Measurements from ENCODE around the gene PIEZO1.
"Not testable (repeated sequence)": the region's sequence is repeated elsewhere in the genome, so short reads cannot be mapped to it uniquely, and the experiment has no call there.

Gene PIEZO1

DNA sequence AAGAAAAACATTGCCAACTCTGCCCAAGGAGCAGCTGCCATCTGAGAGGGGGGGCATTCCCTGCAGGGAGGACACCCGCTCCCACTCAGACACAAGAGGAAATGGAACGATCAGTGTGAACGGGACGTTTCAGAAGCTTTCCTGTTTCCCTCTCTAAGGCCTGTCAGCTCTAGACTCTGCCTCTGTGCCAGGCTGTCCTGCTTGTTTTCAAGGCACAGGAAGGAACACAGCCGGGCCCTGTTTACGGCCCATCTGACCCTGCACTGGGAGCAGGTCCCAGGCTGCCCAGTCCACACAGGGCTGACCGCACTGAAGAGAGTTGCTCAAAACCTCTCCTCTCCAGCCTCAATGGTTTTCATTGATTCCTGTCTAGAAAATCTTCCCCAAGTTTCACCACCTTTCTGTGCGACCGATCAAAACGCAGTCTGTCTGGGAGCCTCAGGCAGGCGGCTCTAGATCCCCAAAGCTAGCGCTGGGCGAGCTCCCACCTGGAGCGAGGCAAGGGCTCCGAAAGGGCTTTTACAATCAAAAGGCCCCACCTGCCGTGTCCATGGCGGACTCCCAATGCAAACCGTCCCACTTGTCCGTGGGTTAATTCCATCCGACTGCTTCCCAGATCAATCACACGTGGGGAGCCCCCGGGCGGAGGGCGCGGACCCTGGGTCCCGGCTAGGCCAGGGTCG lies 1.5 kb downstream of the PIEZO1 start:
- no peak for DNase-seq (ENCODE audit: low read depth in 3 of 3)

DNA sequence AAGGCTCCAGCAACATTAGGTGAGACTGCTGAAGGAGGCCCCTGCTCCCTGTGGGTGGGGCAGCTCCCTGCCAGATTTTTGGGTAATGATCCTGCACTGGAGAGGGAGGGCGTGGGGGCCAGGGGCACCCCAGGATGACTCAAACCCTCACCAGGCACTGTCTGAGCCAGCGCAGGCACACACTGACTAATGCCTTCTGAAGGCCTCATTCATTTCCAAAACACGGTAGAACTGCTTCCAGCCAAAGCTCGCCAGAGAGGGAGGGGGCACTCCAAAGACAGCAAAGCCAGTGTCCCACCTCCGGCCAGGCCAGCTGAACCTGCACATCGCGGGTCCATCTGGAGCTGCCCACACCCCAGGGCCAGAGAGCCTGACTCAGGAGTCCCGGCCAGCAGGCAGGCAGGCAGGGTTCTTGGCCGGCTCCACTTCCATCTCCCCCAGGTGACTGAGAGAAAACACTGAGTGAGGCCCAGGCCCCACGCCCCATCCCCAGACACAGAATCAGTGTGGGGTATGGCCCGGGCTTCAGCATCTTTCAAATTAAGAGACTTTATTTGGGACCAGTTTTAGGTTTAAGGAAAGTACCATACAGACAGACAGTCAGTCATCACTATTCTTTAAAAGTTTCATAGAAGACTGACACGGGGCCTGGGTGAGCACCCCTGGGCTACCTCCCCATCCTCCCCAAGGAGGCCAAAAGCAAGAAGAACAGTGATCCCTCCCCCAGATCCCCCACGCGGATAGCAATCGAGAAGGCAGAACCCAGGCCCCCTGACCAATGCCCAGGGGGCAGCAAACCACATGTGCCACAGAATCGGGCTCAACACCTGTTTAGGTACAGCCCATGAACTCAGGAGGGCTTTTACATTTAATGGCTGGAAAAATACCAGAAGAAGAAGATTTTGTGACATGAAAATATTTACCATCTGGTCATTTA lies 2.3 kb downstream of the PIEZO1 start:
- DNase-seq (ENCODE audit: low read depth in 3 of 3) = peak in 1 of 3 donors; percentile 82

DNA sequence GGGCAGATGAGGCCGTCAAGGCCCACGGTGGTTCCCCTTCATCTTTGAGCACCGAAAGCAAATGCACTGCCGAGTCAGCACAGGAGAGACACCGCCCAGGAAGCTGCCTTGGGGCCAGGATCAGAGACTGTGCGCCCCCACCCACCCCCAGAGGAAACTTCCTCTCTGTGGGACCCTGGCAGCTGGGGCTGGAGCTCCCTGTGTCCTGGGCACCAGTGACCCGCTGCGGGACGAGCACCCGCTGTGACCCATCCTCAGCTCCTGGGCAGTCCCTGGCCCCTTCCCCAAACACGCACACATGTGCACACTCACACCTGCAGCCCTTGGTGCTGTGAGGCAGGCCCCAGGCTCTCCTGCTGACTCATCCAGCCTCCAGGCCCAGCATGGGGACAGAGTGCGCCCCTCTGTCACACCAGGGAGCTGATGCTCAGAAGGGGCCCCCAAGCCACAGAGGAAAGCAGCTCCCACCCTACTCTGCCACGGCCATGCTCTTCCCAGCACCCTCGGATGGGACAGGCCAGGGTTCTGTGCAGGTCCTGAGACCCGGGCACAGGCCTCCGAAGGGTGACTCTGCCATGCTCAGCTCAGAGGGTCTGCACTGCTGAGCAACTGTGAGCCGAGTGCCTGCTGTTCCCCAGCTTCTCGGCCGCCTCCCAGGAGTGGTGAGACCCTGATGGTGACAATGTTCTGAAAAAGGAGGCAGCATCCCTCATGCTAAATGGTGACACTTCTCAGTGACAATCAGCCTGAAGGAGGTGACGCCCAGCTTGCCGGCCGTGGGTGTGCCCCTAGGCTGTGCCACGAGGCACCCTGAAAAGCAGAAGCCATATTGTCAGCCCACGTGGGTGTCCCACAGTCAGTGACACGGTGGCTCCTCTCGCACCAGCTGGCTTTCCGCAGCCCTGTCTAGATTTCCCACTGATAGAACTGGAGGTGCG lies 3.6 kb downstream of the PIEZO1 start:
- peak in 1 of 3 donors; percentile 59 for DNase-seq (ENCODE audit: low read depth in 3 of 3)

DNA sequence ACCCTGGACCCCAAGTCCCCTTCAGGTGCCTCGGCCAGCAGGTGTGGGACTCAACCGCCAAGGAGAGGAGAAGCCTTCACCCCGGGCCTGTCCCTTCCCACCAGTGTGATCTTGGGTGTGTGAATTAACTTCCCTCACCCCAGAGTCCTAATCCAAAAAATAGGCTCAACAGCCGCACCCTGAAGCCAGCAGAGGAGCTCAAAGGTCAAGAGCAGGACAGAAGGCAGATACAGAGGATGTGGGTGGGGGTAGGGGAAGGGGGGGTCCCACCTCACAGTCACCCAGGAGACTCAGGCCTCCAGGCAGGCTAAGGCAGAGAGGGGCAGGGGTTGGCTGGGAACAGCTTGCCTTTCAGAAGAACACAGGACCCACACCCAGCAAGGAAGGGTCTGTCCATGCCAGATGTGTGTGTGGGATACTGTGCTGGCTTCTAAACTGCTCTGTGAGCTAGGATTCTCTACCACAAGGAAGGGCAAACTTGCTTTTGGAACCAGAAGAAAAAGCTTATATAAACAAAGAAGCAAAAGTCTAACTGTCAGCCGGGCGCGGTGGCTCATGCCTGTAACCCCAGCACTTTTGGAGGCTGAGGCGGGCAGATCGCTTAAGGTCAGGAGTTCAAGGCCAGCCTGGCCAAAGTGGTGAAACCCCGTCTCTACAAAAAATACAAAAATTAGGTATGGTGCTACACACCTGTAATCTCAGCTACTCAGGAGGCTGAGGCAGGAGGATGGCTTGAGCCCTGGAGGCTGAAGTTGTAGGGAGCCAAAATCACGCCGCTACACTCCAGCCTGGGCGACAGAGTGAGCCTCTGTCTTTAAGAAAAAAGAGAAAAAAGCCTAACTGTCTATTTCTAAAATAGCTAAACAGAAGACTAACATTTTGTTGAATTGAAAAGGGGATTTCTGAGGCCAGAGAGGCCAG lies 4.6 kb downstream of the PIEZO1 start:
- DNase-seq (ENCODE audit: low read depth in 3 of 3) = no peak

DNA sequence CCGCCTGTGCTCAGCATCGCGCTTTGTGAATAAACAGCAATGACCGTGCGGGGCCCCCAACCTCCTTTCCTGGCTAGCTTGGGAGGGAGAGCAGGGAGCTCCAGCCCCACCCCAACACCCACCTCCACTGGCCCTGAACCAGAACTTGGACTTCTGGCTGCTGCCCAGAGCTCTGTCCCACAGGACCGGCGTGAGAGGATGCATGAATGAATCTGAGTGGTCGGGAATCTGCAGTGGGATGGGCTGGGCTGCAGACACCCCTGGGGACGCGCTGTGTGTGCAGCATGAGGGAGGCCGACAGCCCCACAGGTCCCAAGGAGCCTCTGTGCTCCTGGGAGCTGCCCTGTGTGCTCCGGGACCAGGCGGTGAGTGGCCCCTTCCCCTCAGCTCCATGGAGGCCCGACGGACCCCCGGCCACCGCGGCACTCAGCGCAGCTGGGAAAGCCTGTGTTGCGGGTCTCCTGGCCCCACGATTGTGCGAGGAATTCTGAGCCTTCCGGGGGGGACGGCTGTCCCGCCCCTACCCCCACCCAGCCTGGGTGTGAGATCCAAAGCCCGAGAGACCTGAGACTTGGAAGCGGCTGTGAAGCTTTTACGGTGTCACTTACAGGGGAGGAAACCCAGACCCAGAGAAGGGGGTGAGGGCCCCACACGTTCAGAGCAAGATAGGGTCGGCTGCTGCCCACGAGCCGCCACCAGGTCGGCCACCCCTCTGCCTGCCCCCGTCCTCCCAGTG lies 5.4 kb downstream of the PIEZO1 start:
- DNase-seq (ENCODE audit: low read depth in 3 of 3) = no peak

DNA sequence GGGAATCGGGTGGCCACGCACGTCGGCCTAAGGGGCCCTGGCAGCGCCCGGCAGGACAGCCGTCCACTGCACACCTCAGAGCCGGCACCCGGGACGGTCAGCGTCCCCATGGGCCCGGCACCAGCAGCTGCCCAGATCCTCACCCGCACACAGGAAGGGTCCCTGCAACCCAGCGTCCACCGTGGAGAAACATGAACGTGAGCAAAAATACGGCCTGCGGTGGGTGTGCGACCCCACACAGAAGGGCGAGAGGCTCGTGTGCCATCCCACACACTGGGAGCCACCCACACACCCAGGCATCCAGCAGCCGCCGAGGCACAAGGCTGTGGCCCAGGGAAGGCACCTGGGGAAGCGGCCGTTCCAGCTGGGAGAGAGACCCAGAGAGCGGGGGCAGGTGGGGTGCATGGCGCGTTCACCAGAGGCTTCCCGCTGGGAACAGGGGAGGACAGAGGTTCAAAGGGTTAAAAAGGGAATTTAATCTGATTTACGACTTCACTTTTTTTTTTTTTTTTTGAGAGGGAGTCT lies 6.4 kb downstream of the PIEZO1 start:
- no peak for DNase-seq (ENCODE audit: low read depth in 3 of 3)

DNA sequence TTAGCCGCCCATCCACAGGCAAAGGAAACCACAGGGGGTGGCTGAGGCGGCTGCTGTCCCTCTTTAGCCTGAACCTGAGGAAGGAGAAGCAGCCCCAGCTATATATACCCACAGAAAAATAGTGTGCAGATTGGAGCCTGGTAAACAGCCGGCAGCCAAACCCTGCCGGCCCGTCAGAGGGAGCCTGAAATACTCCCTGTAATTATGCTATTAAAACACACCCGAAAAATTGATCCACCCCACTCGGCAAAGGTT lies 6.8 kb downstream of the PIEZO1 start:
- DNase-seq (ENCODE audit: low read depth in 3 of 3) = no peak

DNA sequence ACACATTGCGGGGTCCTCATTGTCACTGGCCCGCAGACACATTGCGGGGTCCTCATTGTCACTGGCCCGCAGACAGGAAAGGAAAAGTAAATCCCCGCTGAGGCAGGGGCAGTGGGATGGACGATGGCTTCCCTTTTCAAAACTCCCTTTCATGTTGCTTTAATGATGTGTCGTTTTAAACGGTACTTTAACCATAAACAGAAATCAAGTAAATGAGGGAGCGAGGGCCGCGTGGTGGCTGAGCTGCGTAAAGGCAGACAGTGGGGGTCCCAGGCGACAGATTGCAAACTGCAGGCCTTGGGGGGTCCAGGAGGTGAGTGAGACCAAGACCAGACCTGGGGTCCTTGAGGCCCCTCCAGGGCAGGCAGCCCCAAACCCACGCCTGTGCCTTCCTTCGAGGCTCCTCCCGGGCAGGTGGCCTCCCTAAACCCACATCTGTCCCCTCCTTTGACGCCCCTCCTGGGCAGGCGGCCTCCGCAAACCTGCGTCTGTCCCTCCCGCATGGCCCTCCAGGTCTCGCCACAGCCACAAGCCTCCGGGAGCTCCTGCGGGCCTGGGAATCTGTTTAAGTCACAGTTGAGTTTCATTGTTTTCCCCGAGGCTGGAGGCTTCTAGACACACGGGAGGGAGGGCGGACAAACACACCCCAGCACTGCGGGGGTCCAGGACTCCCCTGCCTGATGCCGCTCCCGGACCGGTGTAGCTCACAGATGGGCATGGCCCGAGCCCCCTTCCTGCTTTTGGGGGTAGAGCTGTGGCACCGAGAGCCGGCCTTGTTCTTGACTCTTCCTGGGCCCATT lies 7.3 kb downstream of the PIEZO1 start:
- DNase-seq (ENCODE audit: low read depth in 3 of 3) = no peak

DNA sequence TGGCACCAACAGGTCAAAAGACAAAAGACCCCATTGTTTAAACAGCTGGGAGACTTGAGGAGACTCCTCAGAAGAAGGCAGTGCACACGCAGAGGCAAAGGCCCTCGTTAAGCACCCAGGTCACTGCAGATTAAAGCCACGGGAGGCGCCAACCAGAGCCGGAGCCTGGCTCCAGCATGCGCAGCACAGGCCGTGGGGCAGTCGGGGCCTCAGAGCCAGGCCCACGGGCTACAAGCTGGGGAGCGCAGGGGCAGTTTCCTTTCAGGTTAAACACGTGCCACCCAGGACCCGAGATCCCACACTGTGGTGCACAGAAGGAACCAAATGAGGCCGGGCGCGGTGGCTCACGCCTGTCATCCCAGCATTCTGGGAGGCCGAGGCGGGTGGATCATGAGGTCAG lies 9.2 kb downstream of the PIEZO1 start:
- no peak for DNase-seq (ENCODE audit: low read depth in 3 of 3)

DNA sequence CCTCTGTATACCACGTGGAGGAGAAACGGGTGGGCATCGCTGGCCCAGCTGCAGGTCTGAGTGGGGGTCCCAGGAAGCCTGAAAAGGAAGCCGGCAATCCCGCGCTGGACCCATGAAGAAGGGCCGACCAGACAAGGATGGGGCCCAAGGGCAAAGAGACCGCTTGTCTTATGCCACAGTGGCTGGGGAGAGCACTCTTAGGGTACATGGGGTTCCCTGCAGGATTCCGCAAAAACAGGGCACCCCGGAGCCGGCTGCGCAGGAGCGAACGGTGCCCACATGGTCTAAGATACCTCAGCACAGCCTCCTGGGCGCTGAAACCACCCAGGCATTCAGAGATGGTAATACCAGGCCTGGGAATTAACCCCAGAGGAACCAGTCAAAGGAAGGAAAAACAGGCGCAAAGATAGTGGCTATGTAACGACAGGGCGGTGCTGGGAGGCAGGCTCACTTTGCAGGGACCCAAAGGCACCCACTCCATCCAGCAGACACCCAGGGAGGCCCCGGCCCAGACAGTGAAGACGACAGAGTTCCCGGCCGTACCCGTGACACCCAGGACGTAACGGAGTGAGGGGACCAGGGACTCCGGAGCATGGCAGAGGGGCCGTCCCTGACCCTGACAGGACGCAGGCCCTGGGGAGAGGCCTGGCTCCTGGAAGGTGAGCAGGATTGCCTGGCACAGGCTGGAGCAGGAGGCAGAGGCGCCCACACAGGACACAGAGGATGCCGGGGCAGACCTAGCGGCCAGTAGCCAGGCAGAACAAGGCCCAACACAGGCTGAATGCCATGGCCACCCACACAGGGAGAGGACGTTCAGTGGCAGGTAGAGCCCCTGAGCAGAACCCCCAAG lies 10.3 kb downstream of the PIEZO1 start:
- no peak for DNase-seq (ENCODE audit: low read depth in 3 of 3)

DNA sequence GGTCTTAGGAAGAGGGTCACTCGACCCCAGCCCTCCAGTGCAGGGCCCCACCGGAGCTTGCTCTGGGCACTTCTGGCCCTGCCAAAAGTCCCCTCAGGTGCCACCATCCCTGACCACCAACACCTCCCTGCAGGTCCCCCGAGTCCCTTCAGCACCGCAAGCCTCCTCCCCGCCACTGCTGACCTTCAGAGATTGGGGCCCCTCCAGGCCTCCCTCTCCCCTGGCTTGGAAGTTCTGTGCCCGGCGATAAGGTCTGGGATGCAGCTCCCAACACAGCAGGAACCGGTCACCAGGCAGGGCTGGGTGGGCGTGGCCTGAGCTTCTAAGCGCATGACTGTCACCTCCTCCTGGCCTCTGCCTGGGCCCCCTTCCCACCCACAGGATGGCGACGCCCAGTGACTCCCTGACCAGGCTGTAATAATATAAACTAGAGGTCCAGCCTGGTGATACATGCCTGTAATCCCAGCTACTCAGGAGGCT lies 11.2 kb downstream of the PIEZO1 start:
- no peak for DNase-seq (ENCODE audit: low read depth in 3 of 3)

DNA sequence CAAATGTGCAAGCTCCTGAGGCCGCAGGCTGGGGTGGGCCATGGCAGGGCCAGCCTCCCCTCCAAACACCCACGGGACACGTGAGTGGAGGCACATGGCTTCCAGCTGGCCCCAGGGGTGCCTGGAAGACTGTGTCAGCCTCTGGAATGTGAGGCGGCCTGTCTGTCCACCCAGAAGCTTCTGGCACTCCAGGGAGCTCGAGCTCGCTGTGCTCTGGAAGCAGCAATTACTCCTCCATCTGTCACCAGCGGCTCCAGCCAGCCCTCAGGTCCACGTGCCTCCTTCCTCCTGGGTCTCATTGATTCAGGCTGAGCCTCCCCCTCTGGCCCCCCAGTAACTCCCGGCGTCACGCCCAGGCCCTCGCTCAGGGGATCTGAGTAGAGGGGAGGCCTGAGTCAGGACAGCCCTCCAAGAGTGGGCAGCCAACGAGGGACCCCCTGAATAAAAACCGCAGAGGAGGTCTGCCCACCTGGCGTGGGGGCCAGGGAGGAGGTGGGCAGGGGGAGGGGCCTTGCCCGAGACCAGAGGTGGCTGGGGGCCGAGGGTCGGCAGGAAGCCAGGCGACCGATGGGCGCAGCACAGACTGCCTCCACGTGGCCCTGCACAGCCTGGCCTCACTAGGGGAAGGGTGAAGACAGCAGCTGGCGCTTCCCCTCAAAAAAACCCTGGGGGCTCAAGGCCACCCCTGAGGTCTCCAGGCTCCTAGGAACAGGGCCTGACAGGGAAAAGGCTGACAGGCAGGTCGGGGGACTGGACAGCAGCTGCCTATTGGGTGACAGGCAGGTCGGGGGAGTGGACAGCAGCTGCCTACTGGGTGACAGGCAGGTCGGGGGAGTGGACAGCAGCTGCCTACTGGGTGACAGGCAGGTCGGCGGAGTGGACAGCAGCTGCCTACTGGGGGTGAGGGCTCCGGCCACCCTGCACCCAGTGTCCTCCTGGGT lies 11.9 kb downstream of the PIEZO1 start:
- DNase-seq (ENCODE audit: low read depth in 3 of 3) = no peak

DNA sequence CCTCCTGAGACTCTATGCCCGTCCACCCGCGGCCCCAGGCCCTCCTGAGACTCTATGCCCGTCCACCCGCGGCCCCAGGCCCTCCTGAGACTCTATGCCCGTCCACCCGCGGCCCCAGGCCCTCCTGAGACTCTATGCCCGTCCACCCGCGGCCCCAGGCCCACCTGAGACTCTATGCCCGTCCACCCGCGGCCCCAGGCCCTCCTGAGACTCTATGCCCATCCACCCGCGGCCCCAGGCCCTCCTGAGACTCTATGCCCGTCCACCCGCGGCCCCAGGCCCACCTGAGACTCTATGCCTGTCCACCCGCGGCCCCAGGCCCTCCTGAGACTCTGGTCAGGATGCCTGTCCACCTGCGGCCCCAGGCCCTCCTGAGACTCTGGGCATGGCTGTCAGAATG lies 13.2 kb downstream of the PIEZO1 start:
- not testable (repeated sequence) for DNase-seq (ENCODE audit: low read depth in 3 of 3)

DNA sequence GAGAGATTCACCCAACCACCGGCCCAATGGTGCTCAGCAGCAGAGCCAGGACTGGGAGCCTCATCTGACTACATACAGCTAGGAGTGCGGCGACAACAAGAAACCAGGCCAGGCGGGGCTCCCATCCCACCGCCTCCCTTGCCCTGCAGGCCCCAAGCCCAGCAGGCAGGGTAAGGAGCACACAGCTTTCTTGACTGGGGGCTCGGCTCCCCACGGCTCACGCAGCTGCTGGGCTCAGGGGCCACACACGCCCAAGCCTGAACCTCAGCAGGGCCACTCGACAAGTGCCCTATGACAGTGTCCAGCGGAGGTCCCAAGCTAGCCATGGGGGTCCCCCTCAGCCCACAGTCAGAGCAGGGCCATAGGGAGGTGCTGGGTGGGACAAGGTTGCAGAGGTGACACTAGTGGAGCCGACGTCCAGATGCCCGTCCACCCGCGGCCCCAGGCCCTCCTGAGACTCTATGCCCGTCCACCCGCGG lies 13.7 kb downstream of the PIEZO1 start:
- no peak for DNase-seq (ENCODE audit: low read depth in 3 of 3)

DNA sequence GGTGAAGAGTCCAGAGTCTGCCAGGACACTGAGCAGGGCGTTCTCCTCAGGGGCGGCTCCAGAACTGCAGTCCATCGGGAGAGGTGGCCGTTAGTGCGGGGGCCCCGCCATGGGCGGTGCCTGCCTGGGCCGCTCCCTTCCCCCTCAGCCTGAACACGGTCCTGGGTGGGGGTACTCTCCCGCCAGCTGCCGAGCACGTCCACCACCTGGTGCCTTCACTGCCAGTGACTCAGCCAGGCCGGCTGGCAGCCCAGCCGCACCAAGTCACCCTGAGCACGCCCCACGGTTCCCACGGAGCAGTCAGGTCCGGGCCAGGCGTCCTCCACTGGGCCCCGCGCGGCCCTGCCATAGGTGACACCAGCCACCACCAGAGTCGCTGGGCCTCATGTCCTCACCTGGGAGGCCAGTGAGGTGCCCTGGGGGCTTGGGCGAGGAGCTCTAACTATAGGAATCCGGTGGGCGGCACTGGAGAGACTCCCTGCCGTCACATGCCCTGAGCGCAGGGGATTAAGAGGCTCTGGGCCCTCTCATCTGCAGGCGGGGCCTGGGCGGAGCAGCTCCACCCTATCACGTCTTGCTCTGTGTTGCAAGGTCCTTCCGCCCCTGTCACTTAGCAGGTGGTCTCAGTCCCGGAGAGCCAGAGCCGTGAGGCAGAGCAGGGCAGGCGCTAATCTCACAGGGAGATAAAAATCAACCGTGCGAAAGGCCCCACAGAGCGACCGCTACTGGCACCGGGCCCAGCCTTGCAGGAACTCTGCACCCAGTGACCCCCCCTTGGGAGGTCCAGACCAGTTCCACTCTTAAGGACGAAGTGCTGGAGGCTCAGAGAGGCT lies 14.3 kb downstream of the PIEZO1 start:
- no peak for DNase-seq (ENCODE audit: low read depth in 3 of 3)
